Effector CD4-positive, alpha-beta T cell (primary cell): ENCODE measurements around the gene MEG3.

Experiments
- DNase-seq: peaks from one replicate; pipeline ENCODE4 v3.0.0-alpha.2; 2020

Gene MEG3

GRCh38 chr14:100882991-100883788, 57.3 kb downstream of the MEG3 start:
- no peak for DNase-seq

GRCh38 chr14:100883789-100884101, 57.8 kb downstream of the MEG3 start:
- DNase-seq = no peak

GRCh38 chr14:100884456-100884855, 58.5 kb downstream of the MEG3 start:
- DNase-seq = no peak

- no peak for DNase-seq
These were observed 59.3 kb downstream of the MEG3 start for GRCh38 chr14:100885196-100885595.

GRCh38 chr14:100885617-100886016, 59.7 kb downstream of the MEG3 start:
- no peak for DNase-seq

GRCh38 chr14:100887728-100888335, 61.9 kb downstream of the MEG3 start:
- DNase-seq = no peak

GRCh38 chr14:100888789-100889315, 62.9 kb downstream of the MEG3 start:
- no peak for DNase-seq

- no peak for DNase-seq
These were observed 63.7 kb downstream of the MEG3 start for GRCh38 chr14:100889641-100890040.

GRCh38 chr14:100890061-100890850, 64.3 kb downstream of the MEG3 start:
- DNase-seq = no peak

GRCh38 chr14:100891051-100891450, 65.1 kb downstream of the MEG3 start:
- DNase-seq = no peak

- DNase-seq = no peak
These were observed 65.9 kb downstream of the MEG3 start for GRCh38 chr14:100891501-100892445.

GRCh38 chr14:100892496-100893227, 66.7 kb downstream of the MEG3 start:
- no peak for DNase-seq

- DNase-seq = no peak
These were observed 67.3 kb downstream of the MEG3 start for GRCh38 chr14:100893228-100893601.

GRCh38 chr14:100893760-100894159, 67.8 kb downstream of the MEG3 start:
- no peak for DNase-seq

- DNase-seq = no peak
These were observed 68.5 kb downstream of the MEG3 start for GRCh38 chr14:100894416-100894815.

- DNase-seq = no peak
These were observed 69.5 kb downstream of the MEG3 start for GRCh38 chr14:100895411-100895810.

GRCh38 chr14:100896369-100897060, 70.6 kb downstream of the MEG3 start:
- DNase-seq = no peak

GRCh38 chr14:100898465-100898864, 72.5 kb downstream of the MEG3 start:
- no peak for DNase-seq

GRCh38 chr14:100898935-100899883, 73.3 kb downstream of the MEG3 start:
- DNase-seq = no peak
